ENCODE data around the gene GPR84.

The GPR84 gene

GRCh38 chr12:54321363-54321762 is 42.9 kb downstream of the GPR84 start:
- DNase-seq, result no peak

Data from NCI-H2171 (cell line).